Measurements from ENCODE around the gene EVA1B.

Gene EVA1B

GRCh38 chr1:36323636-36324352 lies at the start of gene EVA1B:
Gene EVA1B (minus strand): TSS chr1:36323645. CDS start chr1:36323037, 608 bp downstream.
- DNase-seq: peak; percentile 23 to 47

GRCh38 chr1:36372617-36373016 lies 49.2 kb upstream of the EVA1B start:
- DNase-seq: no peak

- DNase-seq: peak; percentile 79 to 85
Measured at GRCh38 chr1:36369061-36369861, 45.8 kb upstream of the EVA1B start.

- no peak for DNase-seq
Measured at GRCh38 chr1:36367798-36368197, 44.4 kb upstream of the EVA1B start.

GRCh38 chr1:36367066-36367465 lies 43.6 kb upstream of the EVA1B start:
- peak in 1 of 2 donors; percentile 50 for DNase-seq

- peak; percentile 69 to 72 for DNase-seq
Measured at GRCh38 chr1:36366091-36366661, 42.7 kb upstream of the EVA1B start.

GRCh38 chr1:36365381-36365780 lies 41.9 kb upstream of the EVA1B start:
- no peak for DNase-seq

- DNase-seq: peak; percentile 47 to 60
Measured at GRCh38 chr1:36359911-36360550, 36.6 kb upstream of the EVA1B start.

- DNase-seq: no peak
Measured at GRCh38 chr1:36359383-36359782, 35.9 kb upstream of the EVA1B start.

GRCh38 chr1:36358514-36359084 lies 35.2 kb upstream of the EVA1B start:
- DNase-seq: no peak

GRCh38 chr1:36355811-36356210 lies 32.4 kb upstream of the EVA1B start:
- DNase-seq: no peak

GRCh38 chr1:36354486-36354885 lies 31.0 kb upstream of the EVA1B start:
- DNase-seq: no peak

- DNase-seq: no peak
Measured at GRCh38 chr1:36352910-36353878, 29.7 kb upstream of the EVA1B start.

GRCh38 chr1:36352125-36352909 lies 28.9 kb upstream of the EVA1B start:
- no peak for DNase-seq

- no peak for DNase-seq
Measured at GRCh38 chr1:36351227-36351977, 28.0 kb upstream of the EVA1B start.

GRCh38 chr1:36350659-36351226 lies 27.3 kb upstream of the EVA1B start:
- DNase-seq: peak; percentile 52 to 55

- no peak for DNase-seq
Measured at GRCh38 chr1:36349839-36350238, 26.4 kb upstream of the EVA1B start.

GRCh38 chr1:36349241-36349671 lies 25.8 kb upstream of the EVA1B start:
- DNase-seq: peak in 1 of 2 donors; percentile 26

GRCh38 chr1:36346741-36347370 lies 23.4 kb upstream of the EVA1B start:
- DNase-seq: no peak
